Transverse colon (tissue), 4 donors: ENCODE data around the gene NWD2. TPM values are rescaled to one million over a fixed set of nuclear protein-coding genes. Genes with fewer than 3 reads are reported as not detected.

Source experiments
- DNase-seq: peaks from one replicate; pipeline ENCODE4 v3.0.0-alpha.2; 2019
- H3K27ac ChIP-seq, 4 donors: fragments of 200-600 bp; sonication (generic); 2 replicates each; pipeline ENCODE4 v1.5.1; 2016 to 2018; ENCODE audit warnings: inconsistent platforms in 4 of 4
- H3K27me3 ChIP-seq: fragments of 200-600 bp; sonication (generic); 2 replicates; pipeline ENCODE4 v1.5.1; 2017; ENCODE audit warnings: inconsistent platforms
- H3K36me3 ChIP-seq, 4 donors: fragments of 200-600 bp; sonication (generic); 2 replicates each; pipeline ENCODE4 v1.5.1; 2017 to 2019; ENCODE audit warnings: inconsistent platforms in 4 of 4
- H3K4me1 ChIP-seq, 4 donors: fragments of 200-600 bp; sonication (generic); 2 replicates each; pipeline ENCODE4 v1.5.1; 2017 to 2020; ENCODE audit warnings: inconsistent platforms in 4 of 4
- H3K4me3 ChIP-seq, 4 donors: fragments of 200-600 bp; sonication (generic); 1 replicate in 1 of 4; 2 replicates in 3 of 4; pipeline versions ENCODE4 v1.5.1 to v1.6.1; 2017 to 2019; ENCODE audit warnings: inconsistent platforms in 4 of 4
- H3K9me3 ChIP-seq, 2 donors: fragments of 200-600 bp; sonication (generic); 2 replicates each; pipeline ENCODE4 v1.5.1; 2017 to 2019; ENCODE audit warnings: inconsistent platforms in 2 of 2
- CTCF ChIP-seq, 5 experiments: fragments of 200-600 bp in 3 of 5; fragments of 450-650 bp in 2 of 5; sonication (generic) in 3 of 5; IDR thresholded peaks; 1 replicate in 2 of 5; 2 replicates in 3 of 5; pipeline ENCODE4 v1.5.1; 2016 to 2017; ENCODE audit warnings: antibody characterized with exemption in 5 of 5, inconsistent platforms in 3 of 5, mild to moderate bottlenecking in 2 of 5, moderate library complexity in 1 of 5
- EP300 ChIP-seq: sonication (generic); formaldehyde crosslinking; IDR thresholded peaks from one replicate; pipeline ENCODE4 v1.6.1; 2017; ENCODE audit warnings: antibody characterized with exemption, low read depth
- POLR2A ChIP-seq: fragments of 450-650 bp; IDR thresholded peaks from one replicate; pipeline ENCODE4 v1.6.1; 2016; ENCODE audit warnings: antibody characterized with exemption, mild to moderate bottlenecking, moderate library complexity
- POLR2AphosphoS5 ChIP-seq, 3 donors: sonication (generic); formaldehyde crosslinking; IDR thresholded peaks; one replicate each; pipeline ENCODE4 v1.6.1; 2016; ENCODE audit warnings: antibody characterized with exemption in 3 of 3
- WGBS, 2 donors: methylation state at CpG; one replicate each; pipeline ENCODE4 v1.1.5; 2018; ENCODE audit warnings: low coverage in 1 of 2; 5-methylcytosine and 5-hydroxymethylcytosine counted together
- in situ Hi-C, 4 donors: fragments of 200-750 bp; cut with MboI; loops; one replicate each; pipeline versions ENCODE4 v1.15.0 to v1.15.1; 2017; ENCODE audit warnings: low sequenced_read_pairs in 3 of 4, low pct_ligation_motif_present in 1 of 4, low pct_unique_long_range_greater_than_20kb in 1 of 4
- intact Hi-C: fragments of 100-400 bp; cut with DNase I; formaldehyde crosslinking; loops from one replicate; pipeline ENCODE4 v1.15.1; 2023; ENCODE audit warnings: low total_unique reads
- total RNA-seq, 4 donors: library from RNA; depleted of rRNA; stranded (reverse); fragments of >200 nt; gene quantifications; one replicate each; pipeline ENCODE4 v1.1.0, GENCODE V29; 2016

NWD2 gene
- total RNA-seq, 4 donors from 2014 or later: 0.48 to 0.55 TPM; not detected in 2

DNA sequence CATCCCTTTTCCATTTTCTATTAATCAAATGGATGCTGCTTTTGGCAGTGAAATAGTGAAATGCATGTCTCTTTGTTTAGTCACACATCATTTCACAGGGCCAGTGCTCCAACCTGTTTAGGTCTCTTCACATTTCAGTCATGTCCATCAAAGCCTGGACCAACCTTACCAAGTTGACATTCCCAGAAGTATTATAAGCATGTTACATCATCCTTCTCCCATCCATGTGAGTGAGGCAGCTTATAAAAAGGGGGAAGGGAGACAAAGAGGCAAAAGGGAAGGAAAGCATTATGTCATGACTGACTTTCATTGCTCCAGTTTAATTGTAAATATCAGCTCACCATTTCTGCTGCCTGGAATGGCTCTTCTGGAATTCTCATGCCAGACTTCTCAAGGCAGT lies 94.4 kb downstream of the NWD2 start:
- intact Hi-C loops (no loop called here), in situ Hi-C loops (no loop called here)
- H3K4me1 ChIP-seq: no peaks in the 10 kb centered on the region
- no peaks in the 10 kb centered on the region for H3K36me3 ChIP-seq
- no peak overlapping the region for H3K4me3 ChIP-seq
- no peak for TF ChIP-seq EP300
- no peak for TF ChIP-seq CTCF (IDR thresholded peaks at IDR 0.05)
- TF ChIP-seq POLR2A: no peak
- no peak for TF ChIP-seq POLR2AphosphoS5 (IDR thresholded peaks at IDR 0.05)
- no peak overlapping the region for H3K27ac ChIP-seq
- DNase-seq: no peak
- no peaks in the 10 kb centered on the region for H3K9me3 ChIP-seq
- no peaks in the 10 kb centered on the region for H3K27me3 ChIP-seq

GRCh38 chr4:37358748-37359147 lies 114.2 kb downstream of the NWD2 start:
- Histone ChIP-seq H3K36me3 (no peaks in the 10 kb centered on the region), H3K4me1 (no peaks in the 10 kb centered on the region), H3K4me3 (no peak overlapping the region), H3K27ac (no peak overlapping the region), H3K27me3 (no peaks in the 10 kb centered on the region), H3K9me3 (no peaks in the 10 kb centered on the region)
- in situ Hi-C loops: no loop called here
- DNase-seq: no peak
- WGBS, 2 donors: 72 to 79% methylated on average over 2 of the region's 2 CpGs
- intact Hi-C loops: no loop called here
- no peak for TF ChIP-seq POLR2AphosphoS5 (IDR thresholded peaks at IDR 0.05)
- no peak for TF ChIP-seq CTCF (IDR thresholded peaks at IDR 0.05)

DNA sequence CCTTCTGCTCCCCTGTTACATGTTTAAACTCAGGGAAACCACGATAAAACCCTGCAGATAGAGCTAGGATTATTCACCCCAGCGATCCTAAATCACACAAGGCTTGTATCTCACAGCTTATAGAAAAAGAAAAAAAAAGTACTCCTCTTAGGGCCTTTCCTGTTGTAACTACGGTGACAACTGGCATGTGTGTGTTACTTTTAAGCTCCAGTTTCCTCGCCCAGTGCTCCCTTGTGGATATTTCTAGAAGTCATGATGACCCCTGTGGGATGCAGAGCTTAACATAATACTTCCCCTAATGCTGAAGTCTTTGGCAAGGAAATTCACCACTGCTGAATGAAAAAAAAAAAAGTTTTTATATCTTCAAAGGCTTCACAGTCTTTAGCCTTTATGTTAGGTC lies 114.7 kb downstream of the NWD2 start:
- Histone ChIP-seq H3K27me3 (no peaks in the 10 kb centered on the region), H3K4me3 (no peak overlapping the region), H3K4me1 (no peaks in the 10 kb centered on the region), H3K9me3 (no peaks in the 10 kb centered on the region), H3K27ac (no peak overlapping the region), H3K36me3 (no peaks in the 10 kb centered on the region)
- DNase-seq: no peak
- intact Hi-C loops: no loop called here
- TF ChIP-seq POLR2AphosphoS5 (IDR thresholded peaks at IDR 0.05): no peak
- TF ChIP-seq CTCF (IDR thresholded peaks at IDR 0.05): no peak
- TF ChIP-seq EP300: no peak
- TF ChIP-seq POLR2A: no peak
- in situ Hi-C loops: no loop called here
- WGBS, 2 donors: 31 to 38% methylated on average over 4 of the region's 4 CpGs

DNA sequence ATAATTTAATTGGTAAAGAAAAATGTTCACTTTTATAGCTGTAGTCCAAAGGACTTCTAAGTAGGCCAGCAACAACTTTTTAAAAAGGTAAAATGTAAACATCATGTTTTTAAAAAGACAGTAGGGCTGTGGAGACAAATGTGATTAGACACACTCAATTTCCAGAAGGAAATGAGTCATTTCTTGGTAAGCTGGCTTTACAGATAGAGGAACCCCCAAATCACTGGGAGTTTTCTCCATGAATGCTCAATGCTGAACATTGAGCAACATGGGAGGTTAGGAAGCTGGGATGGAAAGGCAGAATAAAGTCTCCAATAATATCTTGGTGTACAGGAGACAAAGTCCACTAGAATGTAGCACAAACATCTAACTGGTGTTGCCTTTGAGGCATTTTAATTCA lies 121.3 kb downstream of the NWD2 start:
- intact Hi-C loops (no loop called here), in situ Hi-C loops (no loop called here)

More for the DNA sequence above, 121.3 kb downstream of the NWD2 start:
- TF ChIP-seq EP300 (no peak), POLR2AphosphoS5 (IDR thresholded peaks at IDR 0.05) (no peak), POLR2A (no peak), CTCF (IDR thresholded peaks at IDR 0.05) (no peak)
- Histone ChIP-seq H3K4me3 (no peak overlapping the region), H3K9me3 (no peaks in the 10 kb centered on the region), H3K4me1 (no peaks in the 10 kb centered on the region), H3K27me3 (no peaks in the 10 kb centered on the region), H3K36me3 (no peaks in the 10 kb centered on the region), H3K27ac (no peak overlapping the region)
- no peak for DNase-seq
